ENCODE measurements around the gene PRKCE. TPM values are rescaled to one million over a fixed set of nuclear protein-coding genes. Genes with fewer than 3 reads are reported as not detected.

Gene PRKCE
- total and polyA plus RNA-seq, 4 donors, result 2.5 to 38.6 (median 5.8) TPM

DNA sequence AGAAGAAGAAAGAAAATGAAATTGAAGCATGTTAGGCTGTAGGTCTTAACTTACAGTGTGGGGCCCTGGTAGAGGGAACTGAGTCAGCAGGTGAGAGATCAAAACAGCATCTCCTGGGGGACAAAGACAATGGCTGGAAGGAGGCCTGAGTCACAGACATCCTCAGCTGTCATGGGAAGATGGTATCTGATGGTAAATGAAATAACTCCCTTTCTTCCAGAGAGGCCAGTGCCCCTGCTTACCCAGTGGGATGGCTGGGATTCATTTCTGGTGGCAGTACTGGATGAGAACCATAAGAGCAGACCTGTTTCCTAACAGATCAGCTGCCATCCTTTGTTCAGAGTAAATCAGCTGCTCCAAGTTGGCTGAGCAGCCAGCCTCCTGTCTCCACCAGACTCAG is 394.4 kb downstream of the PRKCE start:
- TF ChIP-seq, protein P1, sequence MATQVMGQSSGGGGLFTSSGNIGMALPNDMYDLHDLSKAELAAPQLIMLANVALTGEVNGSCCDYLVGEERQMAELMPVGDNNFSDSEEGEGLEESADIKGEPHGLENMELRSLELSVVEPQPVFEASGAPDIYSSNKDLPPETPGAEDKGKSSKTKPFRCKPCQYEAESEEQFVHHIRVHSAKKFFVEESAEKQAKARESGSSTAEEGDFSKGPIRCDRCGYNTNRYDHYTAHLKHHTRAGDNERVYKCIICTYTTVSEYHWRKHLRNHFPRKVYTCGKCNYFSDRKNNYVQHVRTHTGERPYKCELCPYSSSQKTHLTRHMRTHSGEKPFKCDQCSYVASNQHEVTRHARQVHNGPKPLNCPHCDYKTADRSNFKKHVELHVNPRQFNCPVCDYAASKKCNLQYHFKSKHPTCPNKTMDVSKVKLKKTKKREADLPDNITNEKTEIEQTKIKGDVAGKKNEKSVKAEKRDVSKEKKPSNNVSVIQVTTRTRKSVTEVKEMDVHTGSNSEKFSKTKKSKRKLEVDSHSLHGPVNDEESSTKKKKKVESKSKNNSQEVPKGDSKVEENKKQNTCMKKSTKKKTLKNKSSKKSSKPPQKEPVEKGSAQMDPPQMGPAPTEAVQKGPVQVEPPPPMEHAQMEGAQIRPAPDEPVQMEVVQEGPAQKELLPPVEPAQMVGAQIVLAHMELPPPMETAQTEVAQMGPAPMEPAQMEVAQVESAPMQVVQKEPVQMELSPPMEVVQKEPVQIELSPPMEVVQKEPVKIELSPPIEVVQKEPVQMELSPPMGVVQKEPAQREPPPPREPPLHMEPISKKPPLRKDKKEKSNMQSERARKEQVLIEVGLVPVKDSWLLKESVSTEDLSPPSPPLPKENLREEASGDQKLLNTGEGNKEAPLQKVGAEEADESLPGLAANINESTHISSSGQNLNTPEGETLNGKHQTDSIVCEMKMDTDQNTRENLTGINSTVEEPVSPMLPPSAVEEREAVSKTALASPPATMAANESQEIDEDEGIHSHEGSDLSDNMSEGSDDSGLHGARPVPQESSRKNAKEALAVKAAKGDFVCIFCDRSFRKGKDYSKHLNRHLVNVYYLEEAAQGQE (IDR thresholded peaks at IDR 0.05), result no peak
- TF ChIP-seq RAD21 (IDR thresholded peaks at IDR 0.05) (no peak), HNF4G (IDR thresholded peaks at IDR 0.05) (no peak), SP1 (IDR thresholded peaks at IDR 0.05) (no peak), JUND (IDR thresholded peaks at IDR 0.05) (no peak), RXRA (IDR thresholded peaks at IDR 0.05) (no peak), TAF1 (conservative IDR thresholded peaks at IDR 0.05) (no peak), EGR1 (IDR thresholded peaks at IDR 0.05; ENCODE audit: low read depth in 2 of 2) (no peak)
- TF ChIP-seq, protein P2, sequence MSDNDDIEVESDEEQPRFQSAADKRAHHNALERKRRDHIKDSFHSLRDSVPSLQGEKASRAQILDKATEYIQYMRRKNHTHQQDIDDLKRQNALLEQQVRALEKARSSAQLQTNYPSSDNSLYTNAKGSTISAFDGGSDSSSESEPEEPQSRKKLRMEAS (IDR thresholded peaks at IDR 0.05), result no peak
- TF ChIP-seq, protein P3, sequence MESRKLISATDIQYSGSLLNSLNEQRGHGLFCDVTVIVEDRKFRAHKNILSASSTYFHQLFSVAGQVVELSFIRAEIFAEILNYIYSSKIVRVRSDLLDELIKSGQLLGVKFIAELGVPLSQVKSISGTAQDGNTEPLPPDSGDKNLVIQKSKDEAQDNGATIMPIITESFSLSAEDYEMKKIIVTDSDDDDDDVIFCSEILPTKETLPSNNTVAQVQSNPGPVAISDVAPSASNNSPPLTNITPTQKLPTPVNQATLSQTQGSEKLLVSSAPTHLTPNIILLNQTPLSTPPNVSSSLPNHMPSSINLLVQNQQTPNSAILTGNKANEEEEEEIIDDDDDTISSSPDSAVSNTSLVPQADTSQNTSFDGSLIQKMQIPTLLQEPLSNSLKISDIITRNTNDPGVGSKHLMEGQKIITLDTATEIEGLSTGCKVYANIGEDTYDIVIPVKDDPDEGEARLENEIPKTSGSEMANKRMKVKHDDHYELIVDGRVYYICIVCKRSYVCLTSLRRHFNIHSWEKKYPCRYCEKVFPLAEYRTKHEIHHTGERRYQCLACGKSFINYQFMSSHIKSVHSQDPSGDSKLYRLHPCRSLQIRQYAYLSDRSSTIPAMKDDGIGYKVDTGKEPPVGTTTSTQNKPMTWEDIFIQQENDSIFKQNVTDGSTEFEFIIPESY (IDR thresholded peaks at IDR 0.05), result no peak
- TF ChIP-seq, protein P4, sequence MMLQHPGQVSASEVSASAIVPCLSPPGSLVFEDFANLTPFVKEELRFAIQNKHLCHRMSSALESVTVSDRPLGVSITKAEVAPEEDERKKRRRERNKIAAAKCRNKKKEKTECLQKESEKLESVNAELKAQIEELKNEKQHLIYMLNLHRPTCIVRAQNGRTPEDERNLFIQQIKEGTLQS (IDR thresholded peaks at IDR 0.05), result no peak
- H3K4me3 ChIP-seq (ENCODE audit: low read depth in 1 of 3, low read length in 3 of 3), result no peak overlapping the region
- no peaks in the 10 kb centered on the region for H3K9me3 ChIP-seq (ENCODE audit: control insufficient read depth in 4 of 4, low read length in 3 of 4)
- H3K4me1 ChIP-seq (ENCODE audit: control insufficient read depth in 4 of 4, insufficient read depth in 4 of 4, low read length in 3 of 4), result peaks cover 4 to 27% (median 24%) of the 10 kb centered on the region in 4 donors
- DNase-seq (ENCODE audit: low spot score), result no peak
- no peak overlapping the region for H3K27ac ChIP-seq (ENCODE audit: low read depth in 1 of 2, low read length in 2 of 2)
- no peaks in the 10 kb centered on the region for H3K27me3 ChIP-seq (ENCODE audit: control insufficient read depth in 4 of 4, insufficient read depth in 4 of 4, low read length in 3 of 4)
- no peak overlapping the region for H3K9ac ChIP-seq (ENCODE audit: low read depth in 1 of 2, low read length in 2 of 2)
- H3K36me3 ChIP-seq (ENCODE audit: control insufficient read depth in 4 of 4, insufficient read depth in 3 of 4, low read depth in 1 of 4, low read length in 3 of 4), result no peaks in the 10 kb centered on the region

DNA sequence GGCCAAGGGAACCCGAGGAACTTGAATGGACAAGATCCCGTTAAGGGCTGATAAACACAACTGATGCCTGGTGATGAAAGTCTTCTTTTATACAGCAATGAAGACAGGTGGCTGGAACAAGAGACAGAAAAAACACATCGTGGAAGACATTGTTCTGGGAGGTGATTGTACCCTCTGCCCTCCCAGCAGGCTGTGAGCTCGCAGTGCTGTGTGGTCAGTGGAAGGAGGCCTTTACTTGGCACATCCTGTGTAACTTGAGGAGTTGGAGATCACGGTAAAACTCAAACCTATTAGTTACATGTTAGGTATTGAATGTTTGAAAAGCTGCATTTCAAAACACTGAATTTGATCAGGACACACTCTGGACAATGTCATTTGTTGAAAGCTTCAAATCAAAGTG is 395.8 kb downstream of the PRKCE start:
- Histone ChIP-seq H3K36me3 (ENCODE audit: control insufficient read depth in 4 of 4, insufficient read depth in 3 of 4, low read depth in 1 of 4, low read length in 3 of 4) (no peaks in the 10 kb centered on the region), H3K27me3 (ENCODE audit: control insufficient read depth in 4 of 4, insufficient read depth in 4 of 4, low read length in 3 of 4) (no peaks in the 10 kb centered on the region), H3K4me1 (ENCODE audit: control insufficient read depth in 4 of 4, insufficient read depth in 4 of 4, low read length in 3 of 4) (peaks cover 4 to 13% (median 12%) of the 10 kb centered on the region in 4 donors), H3K4me3 (ENCODE audit: low read depth in 1 of 3, low read length in 3 of 3) (no peak overlapping the region), H3K9me3 (ENCODE audit: control insufficient read depth in 4 of 4, low read length in 3 of 4) (no peaks in the 10 kb centered on the region), H3K27ac (ENCODE audit: low read depth in 1 of 2, low read length in 2 of 2) (no peak overlapping the region), H3K9ac (ENCODE audit: low read depth in 1 of 2, low read length in 2 of 2) (no peak overlapping the region)
- TF ChIP-seq YY1 (IDR thresholded peaks at IDR 0.05), result no peak
- TF ChIP-seq, protein P3 (IDR thresholded peaks at IDR 0.05), result no peak
- 61% methylated on average over 5 of the region's 5 CpGs for WGBS
- DNase-seq (ENCODE audit: low spot score), result no peak

Data from liver (tissue), 9 donors.